K562 (cell line): ENCODE results near the gene PUSL1. TPM values are rescaled to one million over a fixed set of nuclear protein-coding genes. Genes with fewer than 3 reads are reported as not detected.

Experiments used
- ATAC-seq: fragments of 200-7000 bp; cut with Tn5 transposase; 3 replicates; pipeline ENCODE4 v1.9.1; 2020; ENCODE audit warnings: moderate library complexity
- BruUV-seq: library from RNA; stranded (reverse); fragments of 400-500 nt; replicated peaks from 2 replicates; lab custom pipeline; 2021; lab: Mats Ljungman, UMichigan
- CTCF ChIA-PET: fragments of 300-600 bp; formaldehyde crosslinking; extraction: SDS; loops from one replicate; lab custom pipeline; 2021; ENCODE audit warnings: low intra/inter-chr PET ratio; lab: Yijun Ruan, JAX
- POLR2A ChIA-PET: fragments of 300-600, 350-650 bp; sonication (Branson Sonifier 250); formaldehyde crosslinking; extraction: SDS; loops from one replicate; lab custom pipeline; 2021; ENCODE audit warnings: antibody characterized with exemption, inconsistent platforms; lab: Yijun Ruan, JAX
- DNase-seq, 4 experiments: peaks; one replicate each; pipeline versions ENCODE4 v3.0.0 to v3.0.0-alpha.2; 2011 to 2018; ENCODE audit warnings: low spot score in 3 of 4, mixed read lengths in 3 of 4; ENCODE audit errors: extremely low read depth in 1 of 4
- FAIRE-seq: peaks from 2 replicates; lab custom pipeline; 2011; peaks lifted over from hg19 to GRCh38; lab: Jason Lieb, UNC
- H2AFZ ChIP-seq: 2 replicates; pipeline ENCODE4 v1.6.0; 2011; ENCODE audit warnings: low read depth, low read length, control low read depth, inconsistent platforms
- H3K27ac ChIP-seq: fragments of 200-600 bp; 3 replicates; pipeline ENCODE4 v1.8.0; 2011; ENCODE audit warnings: low read depth, mild to moderate bottlenecking, control low read depth, inconsistent platforms, low read length, moderate library complexity, mixed read lengths; ENCODE audit errors: extremely low read depth
- H3K27me3 ChIP-seq, 2 experiments: fragments of 300-600 bp in 1 of 2; 2 replicates in 1 of 2; 3 replicates in 1 of 2; pipeline versions ENCODE4 v1.6.0 to v1.8.0; 2011; ENCODE audit warnings: inconsistent platforms in 2 of 2, low read length in 2 of 2, mild to moderate bottlenecking in 1 of 2, mixed read lengths in 1 of 2, moderate library complexity in 1 of 2; ENCODE audit not compliant: control insufficient read depth in 2 of 2, insufficient read depth in 2 of 2
- H3K36me3 ChIP-seq: fragments of 300-600 bp; 3 replicates; pipeline ENCODE4 v1.8.0; 2011; ENCODE audit warnings: mild to moderate bottlenecking, low read length, inconsistent platforms; ENCODE audit not compliant: control insufficient read depth, insufficient read depth
- H3K4me1 ChIP-seq, 2 experiments: fragments of 200-600 bp in 1 of 2; replicated peaks in 1 of 2; 2 replicates in 1 of 2; 3 replicates in 1 of 2; pipeline versions ENCODE4 v1.5.1 to v1.8.0; 2011; ENCODE audit warnings: inconsistent platforms in 2 of 2, low read length in 2 of 2, mild to moderate bottlenecking in 1 of 2, mixed read lengths in 1 of 2, moderate library complexity in 1 of 2; ENCODE audit not compliant: control insufficient read depth in 2 of 2, insufficient read depth in 2 of 2
- H3K4me2 ChIP-seq: 2 replicates; pipeline ENCODE4 v1.6.1; 2011; ENCODE audit warnings: low read length, control low read depth, inconsistent platforms, mixed read lengths; ENCODE audit not compliant: insufficient read depth
- H3K4me3 ChIP-seq: fragments of 200-600 bp; sonication (generic), shearing (Covaris generic); 2 replicates; pipeline ENCODE4 v1.5.1; 2016; ENCODE audit warnings: control low read depth, inconsistent platforms
- H3K79me2 ChIP-seq: fragments of 200-600 bp; 3 replicates; pipeline ENCODE4 v1.8.0; 2011; ENCODE audit warnings: low read length, inconsistent platforms; ENCODE audit not compliant: control insufficient read depth, insufficient read depth
- H3K9ac ChIP-seq, 2 experiments: 2 replicates each; pipeline versions ENCODE4 v1.6.0 to v1.6.1; 2011; ENCODE audit warnings: low read depth in 2 of 2, low read length in 2 of 2, control low read depth in 1 of 2, inconsistent platforms in 1 of 2, mild to moderate bottlenecking in 1 of 2, mixed read lengths in 1 of 2; ENCODE audit not compliant: insufficient read depth in 1 of 2
- H3K9me1 ChIP-seq: one replicate; pipeline ENCODE4 v1.6.0; 2011; ENCODE audit warnings: inconsistent platforms, mild to moderate bottlenecking, low read length, moderate library complexity; ENCODE audit not compliant: control insufficient read depth, insufficient read depth
- H3K9me3 ChIP-seq: replicated peaks from 2 replicates; pipeline ENCODE4 v1.5.1; 2011; ENCODE audit warnings: low read depth, low read length, inconsistent platforms; ENCODE audit not compliant: control insufficient read depth, insufficient read depth
- H4K20me1 ChIP-seq: replicated peaks from 2 replicates; pipeline ENCODE4 v1.6.1; 2011; ENCODE audit warnings: low read length, inconsistent platforms, mixed read lengths; ENCODE audit not compliant: control insufficient read depth, insufficient read depth
- ETV5 ChIP-seq: sonication (generic); formaldehyde crosslinking; IDR thresholded peaks from 2 replicates; pipeline ENCODE4 v1.4.0; 2020; ENCODE audit warnings: low read depth, mild to moderate bottlenecking, missing genetic modification reagents
- MAFG ChIP-seq: fragments of 450-650 bp; conservative IDR thresholded peaks from 2 replicates; pipeline ENCODE4 v1.6.1; 2016; ENCODE audit warnings: missing genetic modification characterization, missing compliant biosample characterization
- NCOA6 ChIP-seq: fragments of 450-650 bp; IDR thresholded peaks from 2 replicates; pipeline ENCODE4 v1.6.1; 2017; ENCODE audit warnings: mild to moderate bottlenecking
- PHF21A ChIP-seq: fragments of 450-650 bp; IDR thresholded peaks from 2 replicates; pipeline ENCODE4 v1.6.1; 2017; ENCODE audit warnings: low read depth, borderline replicate concordance
- PML ChIP-seq: IDR thresholded peaks from 2 replicates; pipeline ENCODE4 v1.6.1; 2012; ENCODE audit warnings: low read length, inconsistent platforms
- POLR2G ChIP-seq: fragments of 200-400 bp; formaldehyde crosslinking; IDR thresholded peaks from 2 replicates; pipeline ENCODE4 v1.6.1; 2017; ENCODE audit warnings: low read depth, mild to moderate bottlenecking, antibody characterized with exemption, low read length, moderate library complexity
- PTRF ChIP-seq: fragments of 450-650 bp; IDR thresholded peaks from 2 replicates; pipeline ENCODE4 v1.6.1; 2016; ENCODE audit warnings: mild to moderate bottlenecking, missing genetic modification characterization, missing compliant biosample characterization
- TCFL5 ChIP-seq: fragments of 250-450 bp; sonication (Bioruptor Pico); conservative IDR thresholded peaks from 2 replicates; pipeline ENCODE4 v1.6.1; 2021; ENCODE audit warnings: mild to moderate bottlenecking, moderate library complexity, matching md5 sums
- ZNF695 ChIP-seq: fragments of 450-650 bp; formaldehyde crosslinking; IDR thresholded peaks from 2 replicates; pipeline ENCODE4 v1.4.0; 2020; ENCODE audit warnings: mild to moderate bottlenecking, moderate library complexity
- WGBS: fragments of 100-300 bp; shearing (Covaris generic); methylation state at CpG from one replicate; pipeline ENCODE4 v1.1.6; 2016; ENCODE audit warnings: low coverage, mixed read lengths; ENCODE audit not compliant: insufficient coverage; ENCODE audit errors: missing lambda C conversion rate; 5-methylcytosine and 5-hydroxymethylcytosine counted together
- in situ Hi-C: fragments of 300-500 bp; cut with MboI; formaldehyde crosslinking; loops from 4 replicates; pipeline ENCODE4 v1.15.0; 2018; ENCODE audit warnings: inconsistent platforms, mixed read lengths
- intact Hi-C: fragments of 100-400 bp; cut with micrococcal nuclease; formaldehyde crosslinking; loops from 2 replicates; pipeline ENCODE4 v1.14.2; 2022
- polyA plus RNA-seq, 8 experiments: library from polyadenylated mRNA; depleted of rRNA in 4 of 8; stranded (reverse) in 5 of 8; unstranded in 3 of 8; fragments of >200 nt; fragmentation: Nextera tagmentation in 2 of 8; fragmentation: Illumina TruSeq in 1 of 8; extraction: Ambion mirVana in 2 of 8; extraction: Trizol in 1 of 8; gene quantifications; 2 replicates each; pipeline versions ENCODE4 v1.2.1 to v1.2.3, GENCODE V29; 2011 to 2014; ENCODE audit warnings: inconsistent platforms in 1 of 8, missing spikeins in 1 of 8
- total RNA-seq, 7 experiments: library from RNA; depleted of rRNA in 6 of 7; stranded (reverse); fragments of >200 nt in 6 of 7; fragmentation: Illumina TruSeq in 2 of 7; extraction: Trizol in 2 of 7; gene quantifications; 2 replicates each; pipeline versions ENCODE4 v1.2.1 to v1.2.3, GENCODE V29; 2011 to 2021; ENCODE audit warnings: low replicate concordance in 1 of 7
- TF ChIP-seq, protein P1 (sequence below): fragments of 450-650 bp; formaldehyde crosslinking; IDR thresholded peaks from 2 replicates; pipeline ENCODE4 v1.4.0; 2020; ENCODE audit warnings: mild to moderate bottlenecking, moderate library complexity
- TF ChIP-seq, protein P2 (sequence below): fragments of 450-650 bp; IDR thresholded peaks from 2 replicates; pipeline ENCODE4 v1.6.1; 2014; ENCODE audit warnings: low read depth, mild to moderate bottlenecking, moderate library complexity, borderline replicate concordance

The PUSL1 gene
- total and polyA plus RNA-seq, 9 of the 15 experiments (the other 6 are each of a cell fraction or from before 2014, with no cell fraction given), result 0.62 to 86.9 (median 13.6) TPM

DNA sequence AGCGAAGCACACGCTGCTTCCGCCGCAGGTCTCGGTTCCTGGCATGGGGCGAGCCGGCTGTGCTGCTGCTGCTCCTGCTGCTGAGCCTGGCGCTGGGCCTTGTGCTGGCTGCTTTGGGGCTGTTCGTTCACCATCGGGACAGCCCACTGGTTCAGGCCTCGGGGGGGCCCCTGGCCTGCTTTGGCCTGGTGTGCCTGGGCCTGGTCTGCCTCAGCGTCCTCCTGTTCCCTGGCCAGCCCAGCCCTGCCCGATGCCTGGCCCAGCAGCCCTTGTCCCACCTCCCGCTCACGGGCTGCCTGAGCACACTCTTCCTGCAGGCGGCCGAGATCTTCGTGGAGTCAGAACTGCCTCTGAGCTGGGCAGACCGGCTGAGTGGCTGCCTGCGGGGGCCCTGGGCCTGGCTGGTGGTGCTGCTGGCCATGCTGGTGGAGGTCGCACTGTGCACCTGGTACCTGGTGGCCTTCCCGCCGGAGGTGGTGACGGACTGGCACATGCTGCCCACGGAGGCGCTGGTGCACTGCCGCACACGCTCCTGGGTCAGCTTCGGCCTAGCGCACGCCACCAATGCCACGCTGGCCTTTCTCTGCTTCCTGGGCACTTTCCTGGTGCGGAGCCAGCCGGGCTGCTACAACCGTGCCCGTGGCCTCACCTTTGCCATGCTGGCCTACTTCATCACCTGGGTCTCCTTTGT, 25.3 kb downstream of the PUSL1 start:
- peaks cover 41% of the 10 kb centered on the region; the same call in 1 of the 3 replicates for H3K36me3 ChIP-seq
- peak overlapping the region in 1 of 2 experiments; percentile 40; a peak in 1 of 4 replicates for H3K9ac ChIP-seq
- DNase-seq (no peak), ATAC-seq (no peak; the same call in 2 of the 3 replicates), FAIRE-seq (no peak)
- no peak overlapping the region for H3K4me2 ChIP-seq
- no peaks in the 10 kb centered on the region for H3K27me3 ChIP-seq
- 93% methylated on average over 31 of the region's 36 CpGs for WGBS
- peaks cover 0 to 96% of the 10 kb centered on the region in 2 experiments; a peak in 2 of 5 replicates for H3K4me1 ChIP-seq
- peaks cover 6% of the 10 kb centered on the region for H3K9me3 ChIP-seq
- intact Hi-C loops (no loop called here), in situ Hi-C loops (no loop called here)
- ChIA-PET CTCF (no interaction called here), POLR2A (interaction anchor here (0.6 to 1.5 kb wide), 4 partner anchors 8 to 351 kb away, joined by 3 to 6 read pairs (median 3); no protein-coding TSS in a partner anchor)
- peaks cover 2% of the 10 kb centered on the region; the same call in 1 of the 3 replicates for H3K79me2 ChIP-seq
- no peak overlapping the region for H2AFZ ChIP-seq
- peaks cover 16% of the 10 kb centered on the region; the same call in 1 of the 2 replicates for H4K20me1 ChIP-seq
- H3K4me3 ChIP-seq, result no peak overlapping the region
- H3K9me1 ChIP-seq, result peaks cover 7% of the 10 kb centered on the region
- BruUV-seq, result no TSS peak
- H3K27ac ChIP-seq, result no peak overlapping the region
- TF ChIP-seq POLR2G, result peak; percentile 59
- TF ChIP-seq TCFL5, result no peak
- TF ChIP-seq ZNF695 (CRISPR knock-in tag), result no peak
- TF ChIP-seq PTRF (tag), result no peak
- TF ChIP-seq MAFG (tag), result no peak
- TF ChIP-seq ETV5 (CRISPR knock-in tag), result peak; percentile 48; the same call in 1 of the 2 replicates
- TF ChIP-seq PML, result no peak
- no peak for TF ChIP-seq PHF21A
- TF ChIP-seq, protein P1, sequence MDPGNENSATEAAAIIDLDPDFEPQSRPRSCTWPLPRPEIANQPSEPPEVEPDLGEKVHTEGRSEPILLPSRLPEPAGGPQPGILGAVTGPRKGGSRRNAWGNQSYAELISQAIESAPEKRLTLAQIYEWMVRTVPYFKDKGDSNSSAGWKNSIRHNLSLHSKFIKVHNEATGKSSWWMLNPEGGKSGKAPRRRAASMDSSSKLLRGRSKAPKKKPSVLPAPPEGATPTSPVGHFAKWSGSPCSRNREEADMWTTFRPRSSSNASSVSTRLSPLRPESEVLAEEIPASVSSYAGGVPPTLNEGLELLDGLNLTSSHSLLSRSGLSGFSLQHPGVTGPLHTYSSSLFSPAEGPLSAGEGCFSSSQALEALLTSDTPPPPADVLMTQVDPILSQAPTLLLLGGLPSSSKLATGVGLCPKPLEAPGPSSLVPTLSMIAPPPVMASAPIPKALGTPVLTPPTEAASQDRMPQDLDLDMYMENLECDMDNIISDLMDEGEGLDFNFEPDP, result no peak
- TF ChIP-seq, protein P2, sequence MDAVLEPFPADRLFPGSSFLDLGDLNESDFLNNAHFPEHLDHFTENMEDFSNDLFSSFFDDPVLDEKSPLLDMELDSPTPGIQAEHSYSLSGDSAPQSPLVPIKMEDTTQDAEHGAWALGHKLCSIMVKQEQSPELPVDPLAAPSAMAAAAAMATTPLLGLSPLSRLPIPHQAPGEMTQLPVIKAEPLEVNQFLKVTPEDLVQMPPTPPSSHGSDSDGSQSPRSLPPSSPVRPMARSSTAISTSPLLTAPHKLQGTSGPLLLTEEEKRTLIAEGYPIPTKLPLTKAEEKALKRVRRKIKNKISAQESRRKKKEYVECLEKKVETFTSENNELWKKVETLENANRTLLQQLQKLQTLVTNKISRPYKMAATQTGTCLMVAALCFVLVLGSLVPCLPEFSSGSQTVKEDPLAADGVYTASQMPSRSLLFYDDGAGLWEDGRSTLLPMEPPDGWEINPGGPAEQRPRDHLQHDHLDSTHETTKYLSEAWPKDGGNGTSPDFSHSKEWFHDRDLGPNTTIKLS, result no peak
- TF ChIP-seq NCOA6, result no peak
